T-helper 22 cell (primary cell): Measurements from ENCODE around the gene CTDSPL2.
"Not testable (repeated sequence)": the region's sequence is repeated elsewhere in the genome, so short reads cannot be mapped to it uniquely, and the experiment has no call there.

ENCODE experiments used
- DNase-seq: peaks from one replicate; pipeline ENCODE4 v3.0.0-alpha.2; 2020; ENCODE audit warnings: low read depth

CTDSPL2 gene

GRCh38 chr15:44485880-44486279 lies 58.5 kb downstream of the CTDSPL2 start:
- no peak for DNase-seq

GRCh38 chr15:44489464-44489863 lies 62.0 kb downstream of the CTDSPL2 start:
- no peak for DNase-seq

- no peak for DNase-seq
Observed at GRCh38 chr15:44490622-44491021, 63.2 kb downstream of the CTDSPL2 start.

- no peak for DNase-seq
Observed at GRCh38 chr15:44492040-44492439, 64.6 kb downstream of the CTDSPL2 start.

- no peak for DNase-seq
Observed at GRCh38 chr15:44492672-44493071, 65.2 kb downstream of the CTDSPL2 start.

- DNase-seq: no peak
Observed at GRCh38 chr15:44495562-44495961, 68.1 kb downstream of the CTDSPL2 start.

GRCh38 chr15:44500555-44500954 lies 73.1 kb downstream of the CTDSPL2 start:
- DNase-seq: no peak

GRCh38 chr15:44501768-44502366 lies 74.4 kb downstream of the CTDSPL2 start:
- no peak for DNase-seq

- no peak for DNase-seq
Observed at GRCh38 chr15:44516436-44516835, 89.0 kb downstream of the CTDSPL2 start.

- DNase-seq: no peak
Observed at GRCh38 chr15:44519537-44519936, 92.1 kb downstream of the CTDSPL2 start.

- no peak for DNase-seq
Observed at GRCh38 chr15:44525018-44525417, 97.6 kb downstream of the CTDSPL2 start.

GRCh38 chr15:44527241-44527640 lies 99.8 kb downstream of the CTDSPL2 start:
- no peak for DNase-seq

GRCh38 chr15:44529864-44530604 lies 102.6 kb downstream of the CTDSPL2 start:
- DNase-seq: no peak

GRCh38 chr15:44530653-44531052 lies 103.2 kb downstream of the CTDSPL2 start:
- DNase-seq: no peak

- not testable (repeated sequence) for DNase-seq
Observed at GRCh38 chr15:44532275-44532674, 104.8 kb downstream of the CTDSPL2 start.

- no peak for DNase-seq
Observed at GRCh38 chr15:44532689-44533088, 105.3 kb downstream of the CTDSPL2 start.

- DNase-seq: no peak
Observed at GRCh38 chr15:44535092-44535491, 107.7 kb downstream of the CTDSPL2 start.

GRCh38 chr15:44535523-44536301 lies 108.3 kb downstream of the CTDSPL2 start:
- no peak for DNase-seq

- DNase-seq: no peak
Observed at GRCh38 chr15:44536302-44536961, 109.0 kb downstream of the CTDSPL2 start.

GRCh38 chr15:44536962-44537734 lies 109.7 kb downstream of the CTDSPL2 start, which contains the start of gene EIF3J:
EIF3J (plus strand) TSS chr15:44537147; CDS start chr15:44537195, 48 bp downstream.
- DNase-seq: peak; percentile 92

GRCh38 chr15:44537735-44538240 lies 110.4 kb downstream of the CTDSPL2 start:
- no peak for DNase-seq
